ENCODE measurements around the gene EARS2. TPM values are rescaled to one million over a fixed set of nuclear protein-coding genes. Genes with fewer than 3 reads are reported as not detected.

Gene EARS2
- total and polyA plus RNA-seq, 3 experiments from 2014 or later = 14.1 to 28.5 (median 26.9) TPM

DNA sequence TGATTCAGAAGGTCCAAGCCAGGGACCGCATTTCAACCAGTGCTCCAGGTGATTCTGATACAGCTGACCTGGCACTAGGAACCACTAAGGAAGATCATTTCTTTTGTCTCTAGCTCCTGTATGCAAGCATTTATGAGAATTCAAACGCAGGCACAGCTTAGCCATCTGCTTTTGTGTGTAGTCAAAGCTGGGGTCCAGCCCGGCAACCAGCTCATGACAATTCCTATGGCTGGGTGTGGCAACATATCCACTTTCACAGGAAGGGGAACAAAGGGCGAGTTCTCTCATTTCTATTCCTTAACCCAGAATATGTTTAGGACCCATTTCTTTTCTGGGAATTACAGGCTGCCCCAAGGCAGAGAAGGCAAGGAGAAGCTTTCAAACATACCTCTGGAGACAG, 76.9 kb downstream of the EARS2 start:
- H3K36me3 Mint-ChIP-seq = peaks cover 13 to 90% (median 20%) of the 10 kb centered on the region in 3 donors
- Histone ChIP-seq H3K9me3 (ENCODE audit: low read length) (no peaks in the 10 kb centered on the region), H3K36me3 (ENCODE audit: insufficient read depth, low read length) (peaks cover 56% of the 10 kb centered on the region), H3K4me1 (ENCODE audit: insufficient read depth, low read length) (peaks cover 13% of the 10 kb centered on the region), H3K27me3 (ENCODE audit: insufficient read depth, low read length, poor library complexity, severe bottlenecking) (no peaks in the 10 kb centered on the region), H3K4me3 (ENCODE audit: low read length) (no peak overlapping the region), H3K27ac (ENCODE audit: low read depth, low read length) (no peak overlapping the region)
- no peaks in the 10 kb centered on the region for H3K9me3 Mint-ChIP-seq
- DNase-seq = no peak
- ChIA-PET POLR2A (no interaction called here), CTCF (interaction anchor here (0.7 to 2.6 kb wide), 4 partner anchors 16 to 116 kb away, joined by 3 to 6 read pairs (median 4); partner anchors contain the start of gene NDUFAB1)
- H3K27me3 Mint-ChIP-seq = no peaks in the 10 kb centered on the region
- no peak overlapping the region for H3K4me3 Mint-ChIP-seq
- peak overlapping the region in 5 of 8 donors; percentile 74 to 98 (median 84) for H3K27ac Mint-ChIP-seq
- H3K4me1 Mint-ChIP-seq = peaks cover 18 to 26% (median 19%) of the 10 kb centered on the region in 3 donors

DNA sequence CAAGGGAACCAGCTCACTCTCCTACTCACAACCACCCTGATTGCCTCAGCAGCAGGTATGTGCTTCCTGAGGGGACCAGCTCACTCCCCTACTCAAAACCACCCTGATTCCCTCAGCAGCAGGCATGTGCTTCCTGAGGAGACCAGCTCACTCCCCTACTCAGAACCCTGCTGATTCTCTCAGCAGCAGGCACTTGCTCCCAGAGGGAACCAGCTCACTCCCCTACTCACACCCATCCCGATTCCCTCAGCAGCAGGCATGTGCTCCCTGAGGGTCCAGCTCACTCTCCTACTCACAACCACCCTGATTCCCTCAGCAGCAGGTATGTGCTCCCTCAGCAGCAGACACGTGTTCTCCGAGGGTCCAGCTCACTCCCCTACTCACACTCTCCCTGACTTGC, 78.0 kb downstream of the EARS2 start:
- ChIA-PET POLR2A (interaction anchor here (0.7 kb wide), 1 partner anchor 1719 kb away, joined by 3 read pairs; no protein-coding TSS in a partner anchor), CTCF (interaction anchor here (2.6 kb wide), 1 partner anchor 118 kb away, joined by 6 read pairs; the partner anchor contains the start of gene NDUFAB1)
- H3K4me3 Mint-ChIP-seq = no peak overlapping the region
- Histone ChIP-seq H3K27me3 (ENCODE audit: insufficient read depth, low read length, poor library complexity, severe bottlenecking) (no peaks in the 10 kb centered on the region), H3K4me3 (ENCODE audit: low read length) (no peak overlapping the region), H3K4me1 (ENCODE audit: insufficient read depth, low read length) (peaks cover 13% of the 10 kb centered on the region), H3K27ac (ENCODE audit: low read depth, low read length) (no peak overlapping the region), H3K9me3 (ENCODE audit: low read length) (no peaks in the 10 kb centered on the region), H3K36me3 (ENCODE audit: insufficient read depth, low read length) (peaks cover 58% of the 10 kb centered on the region)
- peaks cover 13 to 90% (median 19%) of the 10 kb centered on the region in 3 donors for H3K36me3 Mint-ChIP-seq
- H3K9me3 Mint-ChIP-seq = no peaks in the 10 kb centered on the region
- no peaks in the 10 kb centered on the region for H3K27me3 Mint-ChIP-seq
- H3K4me1 Mint-ChIP-seq = peaks cover 13 to 17% (median 14%) of the 10 kb centered on the region in 3 donors
- no peak for DNase-seq
- H3K27ac Mint-ChIP-seq = peak overlapping the region in 5 of 8 donors; percentile 11 to 98 (median 55)

DNA sequence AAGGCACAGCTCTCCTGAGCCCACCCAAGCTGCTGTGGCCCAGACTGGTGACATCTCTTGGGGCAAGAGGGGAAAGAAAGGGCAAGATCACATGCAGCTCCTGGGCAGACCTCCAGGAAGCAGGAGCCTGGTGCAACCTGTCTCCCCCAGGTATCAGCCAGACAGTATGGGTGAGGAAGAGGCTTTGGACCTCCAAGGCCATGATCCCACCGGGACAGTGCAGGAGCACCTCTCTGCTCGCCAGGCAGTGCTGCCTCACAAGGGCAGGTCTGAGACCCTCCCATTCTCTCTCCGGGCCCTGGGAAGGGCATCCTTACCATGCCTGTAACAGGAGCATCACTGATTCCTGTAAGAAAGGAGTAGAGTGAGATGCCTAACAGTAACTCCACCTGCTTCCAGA, 78.6 kb downstream of the EARS2 start:
- H3K27ac Mint-ChIP-seq = peak overlapping the region in 3 of 8 donors; percentile 3 to 55 (median 51)
- peaks cover 13% of the 10 kb centered on the region for H3K4me1 ChIP-seq (ENCODE audit: insufficient read depth, low read length)
- H3K4me1 Mint-ChIP-seq = peaks cover 12 to 17% (median 13%) of the 10 kb centered on the region in 3 donors
- no peaks in the 10 kb centered on the region for H3K27me3 ChIP-seq (ENCODE audit: insufficient read depth, low read length, poor library complexity, severe bottlenecking)
- no peak overlapping the region for H3K27ac ChIP-seq (ENCODE audit: low read depth, low read length)
- H3K27me3 Mint-ChIP-seq = no peaks in the 10 kb centered on the region
- H3K4me3 Mint-ChIP-seq = no peak overlapping the region
- H3K36me3 Mint-ChIP-seq = peaks cover 13 to 96% (median 21%) of the 10 kb centered on the region in 3 donors
- H3K36me3 ChIP-seq (ENCODE audit: insufficient read depth, low read length) = peaks cover 63% of the 10 kb centered on the region
- H3K4me3 ChIP-seq (ENCODE audit: low read length) = no peak overlapping the region
- H3K9me3 ChIP-seq (ENCODE audit: low read length) = no peaks in the 10 kb centered on the region
- no peak for DNase-seq
- H3K9me3 Mint-ChIP-seq = no peaks in the 10 kb centered on the region
- ChIA-PET POLR2A (no interaction called here), CTCF (no interaction called here)

DNA sequence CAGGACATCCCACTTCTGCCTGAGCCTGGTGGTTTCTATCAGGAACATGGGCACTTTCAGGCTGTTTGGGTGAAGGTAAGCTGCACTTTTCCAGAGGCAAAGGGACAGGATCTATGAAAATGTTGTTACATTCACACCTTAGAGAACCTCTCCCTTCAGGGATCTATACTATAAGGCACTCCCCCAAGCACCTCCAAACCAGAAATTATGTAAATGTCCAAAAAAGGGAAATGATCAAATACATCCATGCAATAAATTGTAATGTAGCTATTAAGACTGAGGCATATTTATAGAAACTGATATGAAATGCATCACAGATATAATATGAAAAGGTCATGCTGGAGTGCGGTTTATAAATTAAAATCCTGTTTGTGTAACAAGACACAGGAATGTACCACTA, 80.9 kb downstream of the EARS2 start:
- CTCF ChIA-PET = no interaction called here
- Mint-ChIP-seq H3K27ac (peak overlapping the region in 2 of 8 donors; percentile 9 to 22), H3K4me1 (no peaks in the 10 kb centered on the region), H3K4me3 (no peak overlapping the region), H3K36me3 (peaks cover 10 to 80% (median 17%) of the 10 kb centered on the region in 3 donors), H3K9me3 (no peaks in the 10 kb centered on the region), H3K27me3 (no peaks in the 10 kb centered on the region)
- no peak overlapping the region for H3K27ac ChIP-seq (ENCODE audit: low read depth, low read length)
- H3K4me3 ChIP-seq (ENCODE audit: low read length) = no peak overlapping the region
- no peaks in the 10 kb centered on the region for H3K4me1 ChIP-seq (ENCODE audit: insufficient read depth, low read length)
- H3K9me3 ChIP-seq (ENCODE audit: low read length) = no peaks in the 10 kb centered on the region
- POLR2A ChIA-PET = no interaction called here
- H3K27me3 ChIP-seq (ENCODE audit: insufficient read depth, low read length, poor library complexity, severe bottlenecking) = no peaks in the 10 kb centered on the region
- peaks cover 51% of the 10 kb centered on the region for H3K36me3 ChIP-seq (ENCODE audit: insufficient read depth, low read length)
- DNase-seq = no peak

Other genes starting within 250 kb of the EARS2 start
- 10 to 100 TPM; 15.8 to 17.9 TPM for gene COG7, start 104.2 kb downstream of the EARS2 start, total RNA-seq
- 13.9 TPM for gene COG7, start 104.2 kb downstream of the EARS2 start, polyA plus RNA-seq
- 10 to 100 TPM; 63.5 to 70.1 TPM for gene GGA2, start 46.9 kb downstream of the EARS2 start, total RNA-seq
- 52.3 TPM for gene GGA2, start 46.9 kb downstream of the EARS2 start, polyA plus RNA-seq
- 10 to 100 TPM; 58.5 to 60.1 TPM for gene UBFD1, start 377 bp upstream of the EARS2 start, total RNA-seq
- 12.8 TPM for gene UBFD1, start 377 bp upstream of the EARS2 start, polyA plus RNA-seq
- 100 to 1,000 TPM; 163 to 167 TPM for gene NDUFAB1, start 39.0 kb upstream of the EARS2 start, total RNA-seq
- gene NDUFAB1, start 39.0 kb upstream of the EARS2 start, polyA plus RNA-seq = 217 TPM
- 10 to 100 TPM; 27.7 to 27.8 TPM for gene PALB2, start 84.0 kb upstream of the EARS2 start, total RNA-seq
- 9.3 TPM for gene PALB2, start 84.0 kb upstream of the EARS2 start, polyA plus RNA-seq
- 100 to 1,000 TPM in 1 of 2 experiments, 10 to 100 TPM in 1; 99.1 to 104 TPM for gene DCTN5, start 84.1 kb upstream of the EARS2 start, total RNA-seq
- 65.1 TPM for gene DCTN5, start 84.1 kb upstream of the EARS2 start, polyA plus RNA-seq
- 10 to 100 TPM; 48.3 to 49.7 TPM for gene PLK1, start 121.5 kb upstream of the EARS2 start, total RNA-seq
- gene PLK1, start 121.5 kb upstream of the EARS2 start, polyA plus RNA-seq = 0.41 TPM
- not detected for gene ERN2, start 155.9 kb upstream of the EARS2 start, total RNA-seq
- not detected for gene ERN2, start 155.9 kb upstream of the EARS2 start, polyA plus RNA-seq
- gene CHP2, start 197.7 kb upstream of the EARS2 start, total RNA-seq = not detected
- not detected for gene CHP2, start 197.7 kb upstream of the EARS2 start, polyA plus RNA-seq

Data from CD8-positive, alpha-beta memory T cell (primary cell).